ENCODE results near the gene CTXN1. TPM values are rescaled to one million over a fixed set of nuclear protein-coding genes. Genes with fewer than 3 reads are reported as not detected.
A peak's percentile ranks its signal among the peaks of the same experiment; 100 is the strongest.

Gene CTXN1
- total and polyA plus RNA-seq, 8 donors = 0.92 to 58.5 (median 2.2) TPM; not detected in 1

GRCh38 chr19:7879111-7879807 lies 46.7 kb downstream of the CTXN1 start:
- peaks cover 2 to 8% (median 6%) of the 10 kb centered on the region in 4 donors for H3K4me1 ChIP-seq
- TF ChIP-seq POLR2A (IDR thresholded peaks at IDR 0.05) (no peak), EP300 (IDR thresholded peaks at IDR 0.05) (no peak), CTCF (IDR thresholded peaks at IDR 0.05) (no peak), POLR2AphosphoS5 (IDR thresholded peaks at IDR 0.05) (no peak)
- no peak for DNase-seq

GRCh38 chr19:7877249-7877836 lies 48.6 kb downstream of the CTXN1 start:
- 73 to 79% (median 75%) methylated on average over 6 of the region's 6 CpGs for WGBS, 5 donors
- Histone ChIP-seq H3K27ac (no peak overlapping the region), H3K36me3 (no peaks in the 10 kb centered on the region), H3K27me3 (peaks cover 8 to 49% (median 30%) of the 10 kb centered on the region in 3 donors), H3K9me3 (no peaks in the 10 kb centered on the region), H3K4me1 (peaks cover 12 to 25% (median 23%) of the 10 kb centered on the region in 4 donors), H3K4me3 (no peak overlapping the region)
- intact Hi-C loops (cut with DNase I; ENCODE audit: low total_unique reads) = no loop called here
- TF ChIP-seq POLR2AphosphoS5 (IDR thresholded peaks at IDR 0.05) = no peak
- TF ChIP-seq CTCF (IDR thresholded peaks at IDR 0.05) = no peak
- TF ChIP-seq EP300 (IDR thresholded peaks at IDR 0.05) = no peak
- TF ChIP-seq POLR2A (IDR thresholded peaks at IDR 0.05) = no peak
- DNase-seq = no peak

More at GRCh38 chr19:7879111-7879807, 46.7 kb downstream of the CTXN1 start:
- Histone ChIP-seq H3K27me3 (peaks cover 0 to 30% (median 11%) of the 10 kb centered on the region in 3 donors), H3K4me3 (no peak overlapping the region), H3K27ac (no peak overlapping the region), H3K36me3 (no peaks in the 10 kb centered on the region), H3K9me3 (no peaks in the 10 kb centered on the region)
- 68 to 76% (median 70%) methylated on average over 12 to 18 of the region's 18 CpGs for WGBS, 5 donors
- intact Hi-C loops (cut with DNase I; ENCODE audit: low total_unique reads) = no loop called here

DNA sequence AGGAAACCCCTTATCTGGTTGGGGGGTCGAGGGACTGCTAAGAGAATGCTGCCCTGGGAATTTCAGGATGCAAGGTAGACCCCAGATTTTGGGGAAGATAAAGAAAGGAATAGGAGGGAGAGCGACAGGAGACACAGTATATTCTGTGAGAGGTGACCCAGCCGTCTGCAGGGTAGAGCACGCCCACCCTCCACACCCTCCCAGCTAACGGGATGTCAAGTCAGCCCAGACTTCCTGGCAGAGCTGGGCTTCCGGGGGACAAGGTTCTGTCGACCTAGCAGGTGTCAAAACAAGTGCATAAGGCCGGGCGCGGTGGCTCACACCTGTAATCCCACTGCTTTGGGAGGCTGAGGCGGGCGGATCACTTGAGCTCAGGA lies 51.0 kb downstream of the CTXN1 start:
- H3K4me1 ChIP-seq = peaks cover 28 to 49% (median 47%) of the 10 kb centered on the region in 4 donors
- H3K27me3 ChIP-seq = peaks cover 8 to 57% (median 33%) of the 10 kb centered on the region in 3 donors
- no peak overlapping the region for H3K27ac ChIP-seq
- DNase-seq = no peak
- intact Hi-C loops (cut with DNase I; ENCODE audit: low total_unique reads) = no loop called here
- peak overlapping the region in 3 of 4 donors; percentile 35 to 53 (median 39) for H3K4me3 ChIP-seq
- H3K9me3 ChIP-seq = no peaks in the 10 kb centered on the region
- WGBS, 5 donors = 30 to 49% (median 39%) methylated on average over 11 to 12 of the region's 12 CpGs
- no peak for TF ChIP-seq EP300 (IDR thresholded peaks at IDR 0.05)
- no peak for TF ChIP-seq CTCF (IDR thresholded peaks at IDR 0.05)
- no peak for TF ChIP-seq POLR2AphosphoS5 (IDR thresholded peaks at IDR 0.05)
- no peak for TF ChIP-seq POLR2A (IDR thresholded peaks at IDR 0.05)
- H3K36me3 ChIP-seq = no peaks in the 10 kb centered on the region

Other genes with a start within 250 kb of the CTXN1 start
- 1 to 10 TPM in 1 of 5 donors, under 1 TPM in 2, not detected in 2; 0.37 to 7.0 (median 0.43) TPM for gene MCEMP1, start 249.0 kb downstream of the CTXN1 start, total RNA-seq
- gene MCEMP1, start 249.0 kb downstream of the CTXN1 start, polyA plus RNA-seq = 1 to 10 TPM in 2 of 3 donors, under 1 TPM in 1; 0.65 to 9.1 (median 1.2) TPM
- 10 to 100 TPM in 3 of 5 donors, 1 to 10 TPM in 2; 4.5 to 20.6 (median 15.1) TPM for gene TRAPPC5, start 245.3 kb downstream of the CTXN1 start, total RNA-seq
- 100 to 1,000 TPM; 108 to 203 (median 134) TPM for gene TRAPPC5, start 245.3 kb downstream of the CTXN1 start, polyA plus RNA-seq
- gene FCER2, start 224.0 kb downstream of the CTXN1 start, total RNA-seq = 1 to 10 TPM in 1 of 5 donors, not detected in 4; 1.5 TPM
- under 1 TPM in 1 of 3 donors, not detected in 2; 0.48 TPM for gene FCER2, start 224.0 kb downstream of the CTXN1 start, polyA plus RNA-seq
- gene CLEC4G, start 194.0 kb downstream of the CTXN1 start, total RNA-seq = 1 to 10 TPM in 1 of 5 donors, under 1 TPM in 1, not detected in 3; 0.37 to 1.0 TPM
- 1 to 10 TPM in 1 of 3 donors, under 1 TPM in 1, not detected in 1; 0.25 to 1.2 TPM for gene CLEC4G, start 194.0 kb downstream of the CTXN1 start, polyA plus RNA-seq
- 10 to 100 TPM in 2 of 5 donors, 1 to 10 TPM in 3; 1.8 to 51.9 (median 7.1) TPM for gene CD209, start 178.6 kb downstream of the CTXN1 start, total RNA-seq
- gene CD209, start 178.6 kb downstream of the CTXN1 start, polyA plus RNA-seq = 1 to 10 TPM in 2 of 3 donors, under 1 TPM in 1; 0.38 to 3.4 (median 2.0) TPM
- 1 to 10 TPM in 1 of 5 donors, not detected in 4; 1.8 TPM for gene CLEC4M, start 162.9 kb downstream of the CTXN1 start, total RNA-seq
- not detected for gene CLEC4M, start 162.9 kb downstream of the CTXN1 start, polyA plus RNA-seq
- gene EVI5L, start 95.9 kb downstream of the CTXN1 start, total RNA-seq = 10 to 100 TPM in 2 of 5 donors, 1 to 10 TPM in 3; 4.9 to 31.6 (median 9.3) TPM
- gene EVI5L, start 95.9 kb downstream of the CTXN1 start, polyA plus RNA-seq = 1 to 10 TPM; 5.1 to 8.2 (median 7.8) TPM
- gene PRR36, start 51.7 kb downstream of the CTXN1 start, total RNA-seq = under 1 TPM in 1 of 5 donors, not detected in 4; 0.18 TPM
- gene PRR36, start 51.7 kb downstream of the CTXN1 start, polyA plus RNA-seq = under 1 TPM; 0.45 to 0.61 (median 0.50) TPM
- gene LRRC8E, start 37.6 kb downstream of the CTXN1 start, total RNA-seq = 10 to 100 TPM in 1 of 5 donors, 1 to 10 TPM in 2, under 1 TPM in 1, not detected in 1; 0.58 to 12.5 (median 2.5) TPM
- gene LRRC8E, start 37.6 kb downstream of the CTXN1 start, polyA plus RNA-seq = 1 to 10 TPM in 2 of 3 donors, under 1 TPM in 1; 0.93 to 2.1 (median 1.7) TPM
- gene MAP2K7, start 22.3 kb downstream of the CTXN1 start, total RNA-seq = 10 to 100 TPM in 4 of 5 donors, 1 to 10 TPM in 1; 4.1 to 52.2 (median 11.0) TPM
- 10 to 100 TPM; 13.5 to 27.5 (median 15.9) TPM for gene MAP2K7, start 22.3 kb downstream of the CTXN1 start, polyA plus RNA-seq
- not detected for gene TGFBR3L, start 11.3 kb downstream of the CTXN1 start, total RNA-seq
- gene TGFBR3L, start 11.3 kb downstream of the CTXN1 start, polyA plus RNA-seq = 1 to 10 TPM in 1 of 3 donors, not detected in 2; 1.5 TPM
- 10 to 100 TPM in 3 of 5 donors, 1 to 10 TPM in 2; 2.3 to 18.3 (median 12.2) TPM for gene SNAPC2, start 5.8 kb downstream of the CTXN1 start, total RNA-seq
- gene SNAPC2, start 5.8 kb downstream of the CTXN1 start, polyA plus RNA-seq = 10 to 100 TPM; 15.0 to 22.8 (median 17.7) TPM
- gene TIMM44, start 17.5 kb upstream of the CTXN1 start, total RNA-seq = 100 to 1,000 TPM in 2 of 5 donors, 10 to 100 TPM in 3; 41.0 to 123 (median 88.1) TPM
- 10 to 100 TPM; 44.6 to 55.9 (median 49.4) TPM for gene TIMM44, start 17.5 kb upstream of the CTXN1 start, polyA plus RNA-seq
- gene ELAVL1, start 79.5 kb upstream of the CTXN1 start, total RNA-seq = 10 to 100 TPM; 11.2 to 50.2 (median 20.2) TPM
- gene ELAVL1, start 79.5 kb upstream of the CTXN1 start, polyA plus RNA-seq = 10 to 100 TPM; 14.7 to 25.4 (median 18.5) TPM
- gene CCL25, start 126.6 kb upstream of the CTXN1 start, total RNA-seq = 1 to 10 TPM in 1 of 5 donors, not detected in 4; 5.1 TPM
- gene CCL25, start 126.6 kb upstream of the CTXN1 start, polyA plus RNA-seq = not detected
- under 1 TPM in 1 of 5 donors, not detected in 4; 0.55 TPM for gene FBN3, start 223.5 kb upstream of the CTXN1 start, total RNA-seq
- gene FBN3, start 223.5 kb upstream of the CTXN1 start, polyA plus RNA-seq = under 1 TPM in 1 of 3 donors, not detected in 2; 0.08 TPM

Measured in stomach (tissue), 9 donors.